ENCODE data around the gene RASAL2. TPM values are rescaled to one million over a fixed set of nuclear protein-coding genes. Genes with fewer than 3 reads are reported as not detected.

RASAL2 gene
- total RNA-seq, 4 donors from 2014 or later, result 19.7 to 36.7 (median 27.4) TPM

DNA sequence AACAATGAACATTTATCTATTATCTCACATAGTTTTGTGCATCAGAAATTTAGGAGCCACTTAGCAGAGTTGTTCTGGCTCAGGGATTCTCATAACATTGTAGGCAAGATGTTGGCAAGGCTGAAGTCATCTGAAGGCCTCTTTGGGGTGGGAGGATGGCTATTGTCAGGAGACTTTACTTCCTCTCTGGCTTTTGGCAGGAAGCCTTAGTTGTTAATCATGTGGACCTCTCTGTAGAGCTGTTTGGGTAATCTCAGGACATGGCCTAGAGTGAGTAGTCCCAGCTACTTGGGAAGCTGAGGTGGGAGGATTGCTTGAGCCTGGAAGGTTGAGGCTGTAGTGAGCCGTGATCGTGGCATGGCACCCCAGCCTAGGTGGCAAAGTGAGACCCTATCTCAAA is 40.2 kb downstream of the RASAL2 start:
- TF ChIP-seq, protein P1, sequence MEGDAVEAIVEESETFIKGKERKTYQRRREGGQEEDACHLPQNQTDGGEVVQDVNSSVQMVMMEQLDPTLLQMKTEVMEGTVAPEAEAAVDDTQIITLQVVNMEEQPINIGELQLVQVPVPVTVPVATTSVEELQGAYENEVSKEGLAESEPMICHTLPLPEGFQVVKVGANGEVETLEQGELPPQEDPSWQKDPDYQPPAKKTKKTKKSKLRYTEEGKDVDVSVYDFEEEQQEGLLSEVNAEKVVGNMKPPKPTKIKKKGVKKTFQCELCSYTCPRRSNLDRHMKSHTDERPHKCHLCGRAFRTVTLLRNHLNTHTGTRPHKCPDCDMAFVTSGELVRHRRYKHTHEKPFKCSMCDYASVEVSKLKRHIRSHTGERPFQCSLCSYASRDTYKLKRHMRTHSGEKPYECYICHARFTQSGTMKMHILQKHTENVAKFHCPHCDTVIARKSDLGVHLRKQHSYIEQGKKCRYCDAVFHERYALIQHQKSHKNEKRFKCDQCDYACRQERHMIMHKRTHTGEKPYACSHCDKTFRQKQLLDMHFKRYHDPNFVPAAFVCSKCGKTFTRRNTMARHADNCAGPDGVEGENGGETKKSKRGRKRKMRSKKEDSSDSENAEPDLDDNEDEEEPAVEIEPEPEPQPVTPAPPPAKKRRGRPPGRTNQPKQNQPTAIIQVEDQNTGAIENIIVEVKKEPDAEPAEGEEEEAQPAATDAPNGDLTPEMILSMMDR (IDR thresholded peaks at IDR 0.05; ENCODE audit: low read depth), result no peak

DNA sequence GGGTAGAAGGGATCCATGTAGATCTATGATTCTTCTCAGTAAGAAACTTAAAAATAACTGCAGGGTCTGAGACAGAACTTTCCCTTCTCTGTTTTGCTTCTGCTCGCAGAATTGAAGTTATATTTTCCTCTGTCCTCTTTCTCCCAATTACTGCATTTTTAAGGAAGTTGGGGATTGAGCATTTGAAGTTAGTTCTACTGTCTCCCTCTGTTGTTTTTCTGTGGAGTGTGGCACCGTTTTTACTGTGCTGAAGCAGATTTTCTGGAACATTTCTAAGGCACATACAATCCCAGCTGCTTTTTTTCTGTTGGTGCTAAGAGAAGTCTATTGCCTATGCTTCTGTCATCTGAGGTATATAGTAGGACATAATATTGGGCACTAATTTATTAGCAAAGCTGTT is 43.3 kb downstream of the RASAL2 start:
- TF ChIP-seq, protein P1 (IDR thresholded peaks at IDR 0.05; ENCODE audit: low read depth), result no peak

DNA sequence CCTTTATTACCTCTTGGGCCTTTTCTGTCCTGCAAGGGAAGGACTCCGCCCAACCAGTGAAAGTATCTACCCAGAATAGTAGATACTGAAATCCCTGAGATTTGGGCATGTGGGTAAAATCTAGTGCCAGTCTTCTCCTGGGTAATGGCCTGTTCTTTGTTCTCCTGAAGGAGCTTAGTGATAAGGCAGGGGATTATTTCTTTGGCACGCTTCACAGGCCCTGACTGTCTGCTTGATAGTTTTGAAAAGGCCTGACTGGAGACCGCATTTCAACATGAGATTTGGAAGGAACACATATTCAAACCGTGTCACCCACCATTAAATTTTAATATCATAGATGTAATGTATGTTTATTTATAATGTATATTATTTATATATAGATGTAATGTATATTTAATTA is 48.9 kb downstream of the RASAL2 start:
- TF ChIP-seq, protein P1 (IDR thresholded peaks at IDR 0.05; ENCODE audit: low read depth), result no peak

DNA sequence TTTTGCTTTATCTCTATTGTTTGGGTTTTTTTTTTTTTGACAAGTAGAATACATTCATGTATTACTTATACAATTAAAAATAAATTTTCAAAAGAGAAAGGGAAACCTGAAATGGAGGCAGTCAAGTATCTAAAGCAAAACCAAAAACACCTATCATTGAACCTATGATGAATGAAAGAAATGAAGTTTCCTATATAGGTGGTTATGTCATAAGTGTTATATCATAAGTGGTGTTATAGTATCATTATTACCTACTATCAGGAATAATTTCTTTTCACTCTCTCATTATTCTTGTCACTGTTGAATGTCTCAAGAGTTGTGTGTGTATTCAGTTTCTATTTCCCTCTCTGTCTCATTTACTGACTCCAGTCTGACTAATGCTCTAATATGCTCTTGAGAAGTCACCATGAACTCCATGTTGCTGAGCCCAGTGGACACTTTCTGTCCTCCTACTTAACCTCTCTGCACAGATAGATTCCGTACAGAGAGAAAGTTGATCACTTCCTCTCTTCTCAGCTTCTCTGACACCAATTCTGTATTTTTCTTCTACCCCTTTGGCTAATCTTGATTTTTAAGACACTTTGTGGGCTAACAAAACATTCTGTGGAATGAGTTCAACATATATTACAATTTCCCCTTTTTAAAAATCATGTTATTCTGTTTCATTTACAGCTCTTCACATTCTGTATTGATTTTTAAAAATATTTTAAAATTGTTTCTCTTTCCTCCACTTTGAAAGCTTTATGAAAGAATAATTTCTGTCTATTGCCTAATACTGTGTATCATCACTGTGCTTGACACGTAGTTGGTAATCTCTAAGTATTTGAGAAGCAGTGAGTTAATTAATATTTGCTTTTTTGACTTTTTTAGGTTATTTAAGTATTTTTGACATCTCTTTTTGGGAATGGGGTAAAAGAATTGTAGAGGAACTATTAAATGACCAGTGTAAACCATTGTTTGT is 50.1 kb downstream of the RASAL2 start:
- TF ChIP-seq, protein P1 (IDR thresholded peaks at IDR 0.05; ENCODE audit: low read depth), result no peak

DNA sequence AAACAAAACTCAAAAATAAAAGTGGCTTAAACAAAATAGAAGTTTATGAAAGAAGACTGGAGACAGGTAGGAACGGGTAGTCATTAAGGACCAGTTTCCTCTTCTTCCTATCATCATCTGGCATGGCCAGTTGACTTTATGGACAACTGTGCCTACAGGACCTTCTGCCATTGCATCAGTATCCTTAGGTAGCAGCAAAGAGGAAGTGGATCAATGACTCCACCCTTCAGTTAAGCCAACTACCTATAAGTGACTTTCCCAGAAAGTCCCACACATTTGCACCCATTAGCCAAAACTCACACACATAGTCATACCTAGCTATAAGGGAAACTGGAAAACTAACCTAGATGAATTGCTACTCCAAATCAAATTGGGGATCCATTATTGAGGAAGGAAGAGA is 51.7 kb downstream of the RASAL2 start:
- TF ChIP-seq, protein P1 (IDR thresholded peaks at IDR 0.05; ENCODE audit: low read depth), result no peak

DNA sequence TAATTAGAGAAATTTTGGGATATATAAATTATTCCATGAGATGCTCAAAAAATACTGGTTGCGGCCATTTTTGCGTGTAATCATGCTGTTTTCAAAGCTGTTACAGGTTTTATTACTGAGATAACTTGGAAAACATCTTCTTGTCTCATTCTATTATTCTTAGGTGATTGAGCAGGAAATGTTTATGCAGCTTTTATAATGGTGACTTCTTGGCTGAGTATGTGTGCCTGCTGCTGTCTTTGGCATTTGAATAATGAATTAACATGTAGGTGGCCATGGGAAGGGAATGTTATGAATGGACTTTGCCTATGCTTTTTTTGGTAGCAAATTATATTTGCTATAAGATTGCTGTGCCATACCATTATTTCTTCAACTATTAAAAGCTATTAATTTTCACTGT is 52.5 kb downstream of the RASAL2 start:
- TF ChIP-seq, protein P1 (IDR thresholded peaks at IDR 0.05; ENCODE audit: low read depth), result no peak

DNA sequence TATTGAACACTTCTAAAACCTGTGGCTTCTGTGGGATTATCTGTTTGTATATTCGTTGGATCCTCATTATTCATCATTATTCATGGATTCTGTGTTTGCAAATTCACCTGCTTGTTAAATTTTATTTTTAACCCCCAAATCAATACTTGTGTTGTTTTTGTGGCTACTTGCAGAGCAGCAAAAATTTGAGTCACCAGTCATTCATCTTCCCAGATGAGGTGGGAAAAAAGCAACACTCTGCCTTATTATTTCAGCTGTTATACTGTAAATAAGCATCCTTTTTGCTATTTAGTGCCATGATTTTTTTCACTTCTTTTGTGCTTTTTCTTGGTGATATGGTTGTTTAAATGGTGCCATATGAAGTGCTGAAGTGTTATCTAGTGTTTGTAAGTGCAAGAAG is 56.7 kb downstream of the RASAL2 start:
- TF ChIP-seq, protein P1 (IDR thresholded peaks at IDR 0.05; ENCODE audit: low read depth), result no peak

Data from subcutaneous adipose tissue (tissue), 4 donors.